Stomach (tissue), 9 donors: Measurements from ENCODE around the gene BARD1. TPM values are rescaled to one million over a fixed set of nuclear protein-coding genes. Genes with fewer than 3 reads are reported as not detected.

ENCODE experiments used
- DNase-seq, 2 donors: peaks; one replicate each; pipeline versions ENCODE4 v3.0.0 to v3.0.0-alpha.2; 2013 to 2019
- H3K27ac ChIP-seq, 5 donors: fragments of 200-600 bp in 4 of 5; sonication (generic) in 4 of 5; one replicate each; pipeline ENCODE4 v1.5.1; 2013 to 2019; ENCODE audit warnings: mild to moderate bottlenecking in 1 of 5, moderate library complexity in 1 of 5
- H3K27me3 ChIP-seq, 3 donors: fragments of 200-600 bp; sonication (generic); one replicate each; pipeline ENCODE4 v1.5.1; 2017 to 2019; ENCODE audit warnings: mixed run types in 1 of 3
- H3K36me3 ChIP-seq, 4 donors: fragments of 200-600 bp; sonication (generic); 1 replicate in 3 of 4; 2 replicates in 1 of 4; pipeline ENCODE4 v1.5.1; 2016 to 2019
- H3K4me1 ChIP-seq, 4 donors: fragments of 200-600 bp; sonication (generic); one replicate each; pipeline ENCODE4 v1.5.1; 2016 to 2019
- H3K4me3 ChIP-seq, 4 donors: fragments of 200-600 bp; sonication (generic) in 3 of 4; one replicate each; pipeline ENCODE4 v1.5.1; 2016 to 2019; ENCODE audit warnings: mild to moderate bottlenecking in 1 of 4
- H3K9me3 ChIP-seq, 4 donors: fragments of 200-600 bp; sonication (generic); one replicate each; pipeline ENCODE4 v1.5.1; 2016 to 2019
- EP300 ChIP-seq: sonication (generic); formaldehyde crosslinking; IDR thresholded peaks from one replicate; pipeline ENCODE4 v1.6.1; 2017; ENCODE audit warnings: antibody characterized with exemption
- POLR2A ChIP-seq, 4 donors: fragments of 450-650 bp; IDR thresholded peaks; one replicate each; pipeline ENCODE4 v1.6.1; 2016; ENCODE audit warnings: antibody characterized with exemption in 4 of 4, control low read depth in 2 of 4, mild to moderate bottlenecking in 1 of 4, moderate library complexity in 1 of 4
- POLR2AphosphoS5 ChIP-seq, 3 donors: sonication (generic); formaldehyde crosslinking; IDR thresholded peaks; one replicate each; pipeline ENCODE4 v1.6.1; 2016; ENCODE audit warnings: antibody characterized with exemption in 3 of 3
- WGBS, 5 donors: extraction: QIAGEN DNeasy Blood & Tissue Kit in 3 of 5; methylation state at CpG; one replicate each; pipeline versions ENCODE4 v1.1.5 to v1.1.7; 2013 to 2018; 5-methylcytosine and 5-hydroxymethylcytosine counted together
- intact Hi-C: fragments of 100-400 bp; cut with DNase I; formaldehyde crosslinking; loops from one replicate; pipeline ENCODE4 v1.15.1; 2023; ENCODE audit warnings: low total_unique reads
- polyA plus RNA-seq, 3 donors: library from polyadenylated mRNA; stranded (reverse); fragments of 200-250 nt; gene quantifications; one replicate each; pipeline ENCODE4 v1.2.3, GENCODE V29; 2013
- total RNA-seq, 5 donors: library from RNA; depleted of rRNA; stranded (reverse); fragments of >200 nt; gene quantifications; one replicate each; pipeline versions ENCODE4 v1.1.0 to v1.2.3, GENCODE V29; 2014 to 2016
- TF ChIP-seq, protein P1 (sequence below), 7 experiments: fragments of 450-650 bp in 4 of 7; fragments of 200-600 bp in 3 of 7; sonication (generic) in 3 of 7; IDR thresholded peaks; one replicate each; pipeline ENCODE4 v1.5.1; 2016 to 2019; ENCODE audit warnings: antibody characterized with exemption in 7 of 7, control low read depth in 2 of 7, mild to moderate bottlenecking in 1 of 7
- donor health status: healthy with polysubstance abuse.
- donor health status: Bipolar disorder and iron deficiency.
- donor health status: healthy.

BARD1 gene
- total and polyA plus RNA-seq, 8 donors: 1.2 to 74.4 (median 10.9) TPM

DNA sequence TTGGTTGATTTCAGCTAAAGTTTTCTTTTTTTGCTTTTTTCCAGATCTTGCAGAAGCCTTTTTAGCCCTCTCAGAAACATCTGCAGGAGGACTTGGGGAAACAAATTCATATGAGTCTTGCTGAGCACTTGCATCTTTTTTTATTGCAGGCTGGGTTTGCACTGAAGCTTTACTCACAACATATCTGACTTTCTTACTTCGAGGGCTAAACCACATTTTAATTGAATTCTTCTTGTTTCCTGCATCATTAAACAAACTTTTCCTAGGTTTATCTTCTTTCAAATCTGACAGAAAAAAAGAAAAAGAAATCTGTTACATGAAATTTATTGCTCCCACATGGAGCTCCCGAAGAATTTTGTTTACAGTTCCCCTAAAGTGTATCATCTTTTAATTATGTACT lies 28.3 kb downstream of the BARD1 start:
- no peaks in the 10 kb centered on the region for H3K4me1 ChIP-seq
- no peak overlapping the region for H3K4me3 ChIP-seq
- no peak for DNase-seq
- no peak overlapping the region for H3K27ac ChIP-seq
- intact Hi-C loops: no loop called here
- 89 to 96% (median 91%) methylated on average over 2 of the region's 2 CpGs for WGBS, 5 donors
- peaks cover 6 to 43% (median 30%) of the 10 kb centered on the region in 4 donors for H3K36me3 ChIP-seq
- no peaks in the 10 kb centered on the region for H3K27me3 ChIP-seq
- TF ChIP-seq POLR2AphosphoS5 (IDR thresholded peaks at IDR 0.05) (no peak), EP300 (no peak), POLR2A (IDR thresholded peaks at IDR 0.05) (no peak)
- TF ChIP-seq, protein P1, sequence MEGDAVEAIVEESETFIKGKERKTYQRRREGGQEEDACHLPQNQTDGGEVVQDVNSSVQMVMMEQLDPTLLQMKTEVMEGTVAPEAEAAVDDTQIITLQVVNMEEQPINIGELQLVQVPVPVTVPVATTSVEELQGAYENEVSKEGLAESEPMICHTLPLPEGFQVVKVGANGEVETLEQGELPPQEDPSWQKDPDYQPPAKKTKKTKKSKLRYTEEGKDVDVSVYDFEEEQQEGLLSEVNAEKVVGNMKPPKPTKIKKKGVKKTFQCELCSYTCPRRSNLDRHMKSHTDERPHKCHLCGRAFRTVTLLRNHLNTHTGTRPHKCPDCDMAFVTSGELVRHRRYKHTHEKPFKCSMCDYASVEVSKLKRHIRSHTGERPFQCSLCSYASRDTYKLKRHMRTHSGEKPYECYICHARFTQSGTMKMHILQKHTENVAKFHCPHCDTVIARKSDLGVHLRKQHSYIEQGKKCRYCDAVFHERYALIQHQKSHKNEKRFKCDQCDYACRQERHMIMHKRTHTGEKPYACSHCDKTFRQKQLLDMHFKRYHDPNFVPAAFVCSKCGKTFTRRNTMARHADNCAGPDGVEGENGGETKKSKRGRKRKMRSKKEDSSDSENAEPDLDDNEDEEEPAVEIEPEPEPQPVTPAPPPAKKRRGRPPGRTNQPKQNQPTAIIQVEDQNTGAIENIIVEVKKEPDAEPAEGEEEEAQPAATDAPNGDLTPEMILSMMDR (IDR thresholded peaks at IDR 0.05): no peak
- peaks cover 0 to 22% (median 8%) of the 10 kb centered on the region in 4 donors for H3K9me3 ChIP-seq

DNA sequence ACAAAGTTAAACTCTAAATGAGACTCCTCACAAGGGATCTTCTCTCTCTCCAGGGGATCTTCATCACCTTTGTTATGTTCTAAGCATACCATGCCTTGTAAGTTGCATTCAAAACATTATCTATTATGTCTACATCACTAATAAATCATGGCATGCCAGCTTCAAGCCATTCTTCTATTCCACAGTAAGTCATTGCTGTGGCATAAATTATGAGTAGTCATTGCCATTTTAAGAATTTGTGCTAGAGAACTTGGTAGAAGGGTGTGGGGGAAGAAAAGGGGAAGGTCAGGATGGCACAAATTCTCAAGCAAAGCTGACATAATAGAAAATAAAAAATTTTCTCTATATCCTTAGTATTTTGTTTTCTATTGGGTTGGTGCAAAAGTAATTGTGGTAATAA lies 33.5 kb downstream of the BARD1 start:
- intact Hi-C loops: no loop called here
- H3K36me3 ChIP-seq: peaks cover 3 to 50% (median 23%) of the 10 kb centered on the region in 4 donors
- H3K27ac ChIP-seq: no peak overlapping the region
- H3K9me3 ChIP-seq: peaks cover 0 to 6% (median 0%) of the 10 kb centered on the region in 4 donors
- H3K27me3 ChIP-seq: no peaks in the 10 kb centered on the region
- no peak overlapping the region for H3K4me3 ChIP-seq
- no peak for DNase-seq
- H3K4me1 ChIP-seq: no peaks in the 10 kb centered on the region
- TF ChIP-seq POLR2A (IDR thresholded peaks at IDR 0.05): no peak
- TF ChIP-seq EP300: no peak
- no peak for TF ChIP-seq POLR2AphosphoS5 (IDR thresholded peaks at IDR 0.05)
- TF ChIP-seq, protein P1 (IDR thresholded peaks at IDR 0.05): no peak

DNA sequence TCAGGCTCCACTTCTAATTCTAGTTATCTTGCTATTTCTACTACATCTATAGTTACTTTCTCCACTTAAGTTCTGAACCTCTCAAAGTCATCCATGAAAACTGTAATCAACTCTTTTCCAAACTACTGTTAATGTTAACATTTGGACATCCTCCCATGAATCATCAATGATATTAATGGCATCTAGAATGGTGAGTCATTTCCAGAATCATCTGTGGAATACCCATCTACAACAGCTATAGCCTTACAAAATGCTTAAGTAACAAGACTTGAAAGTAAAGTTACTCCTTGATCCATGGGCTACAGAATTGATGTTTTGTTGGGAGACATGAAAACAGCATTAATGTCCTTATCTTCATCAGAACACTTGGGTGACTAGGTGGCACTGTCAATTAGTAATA lies 35.4 kb downstream of the BARD1 start:
- Histone ChIP-seq H3K36me3 (peaks cover 0 to 32% (median 5%) of the 10 kb centered on the region in 4 donors), H3K9me3 (peaks cover 0 to 5% (median 0%) of the 10 kb centered on the region in 4 donors)
- intact Hi-C loops: no loop called here

DNA sequence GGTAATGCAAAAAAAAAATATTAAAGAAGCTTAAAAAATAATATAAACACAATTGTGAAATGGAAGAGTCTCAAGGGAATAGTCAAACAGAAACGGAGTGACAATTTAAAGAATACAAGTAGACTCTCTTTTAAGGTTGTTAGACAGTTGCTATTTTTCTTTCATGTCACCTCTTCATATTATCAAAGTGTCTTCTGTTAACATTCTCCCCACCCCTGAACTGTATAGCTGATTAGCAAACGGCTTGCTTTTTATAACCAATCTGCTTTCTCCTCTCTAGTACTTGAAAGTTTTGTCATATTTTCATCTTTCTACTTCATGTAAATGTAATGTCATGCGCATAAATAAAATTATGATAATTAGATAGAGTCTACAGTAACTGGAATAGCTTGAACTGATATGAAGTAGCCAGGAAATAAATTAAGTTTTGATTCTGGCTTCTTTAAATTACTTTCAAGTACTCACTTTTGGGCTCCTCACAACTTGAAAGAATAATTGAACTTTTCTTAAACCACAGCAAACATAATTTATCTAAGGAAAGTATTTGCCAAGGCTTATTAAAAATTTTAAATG lies 37.0 kb downstream of the BARD1 start:
- H3K9me3 ChIP-seq: peaks cover 0 to 5% (median 0%) of the 10 kb centered on the region in 4 donors
- H3K27me3 ChIP-seq: no peaks in the 10 kb centered on the region
- H3K4me1 ChIP-seq: no peaks in the 10 kb centered on the region
- no peak overlapping the region for H3K4me3 ChIP-seq
- peaks cover 0 to 31% (median 11%) of the 10 kb centered on the region in 4 donors for H3K36me3 ChIP-seq
- intact Hi-C loops: no loop called here
- 52 to 76% (median 73%) methylated on average over 3 of the region's 3 CpGs for WGBS, 5 donors
- no peak for DNase-seq
- TF ChIP-seq POLR2A (IDR thresholded peaks at IDR 0.05): no peak
- TF ChIP-seq POLR2AphosphoS5 (IDR thresholded peaks at IDR 0.05): no peak
- no peak for TF ChIP-seq EP300
- TF ChIP-seq, protein P1 (IDR thresholded peaks at IDR 0.05): no peak
- no peak overlapping the region for H3K27ac ChIP-seq

More for the DNA sequence above, 35.4 kb downstream of the BARD1 start:
- H3K27me3 ChIP-seq: no peaks in the 10 kb centered on the region
- H3K27ac ChIP-seq: no peak overlapping the region
- DNase-seq: no peak
- H3K4me3 ChIP-seq: no peak overlapping the region
- H3K4me1 ChIP-seq: no peaks in the 10 kb centered on the region
- TF ChIP-seq, protein P1 (IDR thresholded peaks at IDR 0.05): no peak
- TF ChIP-seq POLR2A (IDR thresholded peaks at IDR 0.05) (no peak), EP300 (no peak), POLR2AphosphoS5 (IDR thresholded peaks at IDR 0.05) (no peak)
